A204.1 (cell line): Measurements from ENCODE around the gene BDH2.

ENCODE experiments used
- FAIRE-seq: peaks from 2 replicates; lab custom pipeline; 2012; peaks lifted over from hg19 to GRCh38; lab: Jason Lieb, UNC

BDH2 gene

DNA sequence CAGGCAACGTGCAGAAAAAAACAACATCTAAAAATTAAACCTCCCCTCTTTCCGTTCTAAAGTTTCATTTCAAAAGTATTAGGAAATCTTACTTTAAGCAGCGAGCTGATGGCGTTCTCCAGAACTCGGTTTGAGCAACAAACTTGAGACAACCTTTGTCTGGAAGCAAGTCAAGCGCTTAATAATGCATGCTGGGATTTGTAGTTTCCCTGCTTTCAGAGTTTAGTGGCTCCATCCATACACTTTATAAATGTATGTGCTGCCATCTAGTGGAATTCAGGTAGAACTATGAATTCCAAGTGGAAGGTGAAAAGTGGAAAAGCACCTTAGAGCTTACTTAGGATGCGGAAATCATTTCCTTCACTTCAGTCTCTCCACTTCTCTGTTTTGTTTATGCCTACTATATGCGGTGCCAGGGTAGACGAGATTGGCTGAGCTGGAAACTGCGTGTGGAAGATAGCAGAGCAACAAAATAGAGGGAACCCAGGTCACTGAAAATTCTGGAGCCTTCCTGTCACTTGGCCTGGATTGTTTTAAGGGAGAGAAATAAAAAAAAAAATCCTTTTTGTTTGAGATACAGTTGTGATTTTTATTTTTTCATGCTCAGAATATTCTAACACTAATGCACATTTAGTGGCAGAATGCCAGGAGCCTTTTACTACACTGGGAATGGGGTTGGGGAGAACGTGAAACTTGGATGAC, at the start of gene BDH2:
Gene BDH2, minus strand, starts transcription at position 144 of the 702 bp plus-strand sequence. CDS start 3,580 bp downstream, outside the sequence.
- FAIRE-seq = peak; percentile 98

DNA sequence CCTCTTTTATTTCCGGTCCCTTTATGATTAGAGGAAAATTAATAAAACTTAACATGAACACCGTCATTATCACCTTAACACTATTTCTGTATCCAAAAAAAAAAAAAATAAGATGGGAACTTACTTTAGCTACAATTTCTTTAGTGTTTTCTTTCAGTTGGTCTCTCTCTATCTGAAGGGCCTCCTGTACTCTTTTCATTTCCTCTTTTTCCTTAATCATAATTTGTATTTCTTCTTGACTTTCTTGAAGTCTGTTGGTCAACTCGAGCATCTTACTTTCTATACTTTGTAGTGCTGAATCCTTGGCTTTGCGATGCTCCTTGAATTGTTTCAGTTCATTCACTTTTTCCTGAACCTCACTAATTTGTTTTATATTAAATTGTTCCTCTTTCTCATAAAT, 45.3 kb upstream of the BDH2 start:
- FAIRE-seq = no peak

DNA sequence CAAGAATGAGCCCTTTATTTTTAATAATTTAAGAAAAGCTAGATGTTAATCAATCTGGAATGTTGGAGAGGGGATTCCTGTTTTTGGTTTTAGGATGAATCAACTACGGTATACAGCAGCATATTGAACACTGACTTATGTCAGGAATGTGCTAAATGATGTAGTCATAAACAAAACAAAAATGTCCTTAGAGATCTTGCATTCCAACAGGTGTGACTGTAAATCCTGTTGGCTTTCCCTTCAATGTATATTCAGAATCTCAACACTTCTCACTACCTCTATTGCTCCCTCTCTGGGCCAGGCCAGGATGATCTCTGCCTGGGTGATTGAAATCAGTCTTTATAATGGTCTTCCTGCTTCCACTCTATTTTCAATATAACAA, 37.8 kb upstream of the BDH2 start:
- no peak for FAIRE-seq

DNA sequence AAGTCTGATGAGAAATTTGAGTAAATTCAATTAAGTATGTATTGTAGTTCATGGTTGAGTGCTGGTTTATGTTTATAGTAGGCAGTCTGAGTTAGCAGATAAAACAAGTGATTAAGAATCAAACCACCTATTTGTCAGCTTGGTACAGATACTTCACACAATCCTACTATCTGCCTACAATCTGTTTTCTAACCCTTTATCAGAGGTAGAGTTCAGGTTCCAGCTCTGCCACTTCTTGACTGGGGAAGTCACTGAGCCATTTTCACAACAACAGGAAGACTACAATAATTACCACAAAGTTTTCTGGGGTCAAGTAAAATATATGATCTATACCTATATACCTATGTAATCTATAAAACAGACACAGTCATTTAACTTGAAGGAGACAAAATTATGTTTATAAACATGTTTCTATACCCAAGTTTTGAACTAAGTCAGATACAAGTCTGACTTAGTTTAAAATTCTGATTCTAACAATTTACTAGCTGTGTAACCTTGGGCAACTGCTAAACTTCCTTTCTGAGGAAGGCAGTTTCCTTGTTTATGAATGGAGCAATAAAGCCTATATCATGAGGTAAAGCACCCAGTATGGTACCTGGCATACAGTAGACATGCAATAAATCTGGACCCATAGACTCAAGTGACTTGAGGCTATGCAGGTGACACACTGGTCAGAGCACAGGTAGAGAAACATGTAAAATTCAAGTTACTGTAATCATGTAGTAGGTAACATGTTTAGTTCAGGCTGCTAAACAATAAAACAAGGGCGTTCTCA, 37.2 kb upstream of the BDH2 start:
- FAIRE-seq = no peak

DNA sequence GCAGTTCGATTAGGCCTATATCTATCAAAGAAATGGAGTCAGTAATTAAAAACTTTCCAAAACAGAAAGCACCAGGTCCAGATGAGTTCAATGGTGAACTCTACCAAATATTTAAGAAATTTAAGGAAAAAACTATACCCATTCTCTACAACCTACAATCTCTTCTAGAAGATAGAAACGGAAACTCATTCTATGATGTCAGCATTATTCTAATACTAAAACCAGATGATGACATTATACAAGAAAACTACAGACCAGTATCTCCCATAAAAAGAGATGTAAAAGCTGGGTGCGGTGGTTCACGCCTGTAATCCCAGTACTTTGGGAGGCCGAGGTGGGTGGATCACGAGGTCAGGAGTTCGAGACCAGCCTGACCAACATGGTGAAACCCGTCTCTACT, 29.5 kb upstream of the BDH2 start:
- FAIRE-seq = no peak

DNA sequence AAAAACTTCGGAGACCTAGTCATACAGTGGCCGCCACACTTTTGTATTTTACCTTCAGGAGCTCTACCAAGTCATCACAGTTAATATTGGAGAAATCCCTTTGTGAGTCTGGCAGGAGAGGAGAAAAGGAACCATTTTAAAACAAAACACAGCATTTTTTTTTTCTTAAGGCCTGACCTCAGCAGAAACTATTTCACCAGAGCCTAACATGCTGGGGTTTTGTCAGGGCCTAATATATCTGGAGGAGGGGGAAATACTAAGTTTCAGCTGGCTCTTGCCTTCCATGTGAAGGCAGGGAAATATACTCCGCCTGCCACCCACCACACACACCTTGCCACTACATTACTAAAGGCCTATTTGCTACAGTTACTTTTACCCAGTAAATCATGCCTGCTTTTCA, 26.5 kb upstream of the BDH2 start:
- FAIRE-seq = no peak

DNA sequence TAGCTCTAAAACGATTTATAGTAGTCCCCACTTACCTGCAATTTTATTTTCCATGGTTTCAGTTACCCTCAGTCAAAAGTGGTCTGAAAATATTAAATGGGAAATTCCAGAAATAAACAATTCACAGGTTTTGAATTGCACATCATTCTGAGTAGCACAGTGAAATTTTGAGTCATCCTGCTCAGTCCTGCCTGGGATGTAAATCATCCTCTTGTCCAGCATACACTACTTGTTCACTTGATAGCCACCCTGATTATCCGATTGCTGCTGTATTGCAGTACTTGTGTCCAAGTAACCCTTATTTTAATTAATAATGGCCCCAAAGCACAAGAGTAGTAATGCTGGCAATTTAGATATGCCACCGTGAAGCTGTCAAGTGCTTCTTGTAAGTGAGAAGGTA, 23.5 kb upstream of the BDH2 start:
- FAIRE-seq = no peak

DNA sequence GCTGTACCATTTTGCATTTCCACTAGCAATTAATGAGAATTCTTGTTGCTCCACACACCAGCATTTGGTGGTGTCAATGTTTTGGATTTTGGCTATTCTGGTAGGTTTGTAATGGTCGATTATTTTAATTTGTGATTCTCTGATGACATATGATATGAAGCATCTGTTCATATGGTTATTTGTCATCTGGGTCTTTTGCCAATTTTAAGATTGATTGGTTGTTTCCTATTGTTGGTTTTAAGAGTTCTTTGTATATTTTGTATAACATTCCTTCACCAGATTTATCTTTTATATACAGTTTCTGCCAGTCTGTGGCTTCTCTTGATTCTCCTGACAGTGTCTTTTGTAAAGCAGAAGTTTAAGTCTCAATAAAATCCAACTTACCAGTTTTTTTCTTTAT, 18.5 kb upstream of the BDH2 start:
- no peak for FAIRE-seq

DNA sequence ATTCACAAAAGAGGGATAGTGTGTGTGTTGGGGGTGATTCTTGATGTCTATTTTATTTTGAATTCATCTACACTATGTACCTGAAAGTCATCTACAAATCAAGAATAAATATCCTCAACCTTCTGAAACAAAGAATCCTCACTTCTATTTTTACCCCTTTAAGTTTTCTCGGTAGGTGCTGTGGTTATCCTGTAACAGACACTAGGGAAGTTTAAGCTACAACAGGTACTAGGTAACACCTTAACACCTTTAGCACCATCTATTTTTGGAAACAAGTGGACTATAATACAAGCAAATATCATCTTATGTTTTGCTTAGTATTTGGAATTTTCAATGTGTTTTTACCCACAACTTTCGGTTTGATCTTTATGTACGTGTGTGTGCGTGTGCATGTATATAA, 12.0 kb upstream of the BDH2 start:
- no peak for FAIRE-seq

DNA sequence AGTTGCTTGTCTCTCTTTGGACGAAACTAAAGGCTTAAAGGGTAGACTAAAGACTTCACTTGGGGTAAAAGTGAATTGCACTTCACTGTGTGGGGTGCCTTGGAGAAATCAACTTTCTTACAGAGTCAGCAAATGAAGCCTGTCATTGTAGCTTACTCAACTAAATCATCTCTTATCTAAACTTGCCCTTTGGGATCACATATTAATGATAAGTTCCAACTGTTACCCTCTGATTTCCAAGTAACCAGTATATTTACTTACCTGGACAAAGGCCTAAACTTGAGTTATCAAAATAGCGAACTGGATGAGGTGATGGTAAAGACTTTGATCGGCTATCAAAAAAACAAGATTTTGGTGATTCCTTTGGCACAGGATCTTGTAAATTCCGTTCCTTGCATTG, 8.9 kb upstream of the BDH2 start:
- no peak for FAIRE-seq

DNA sequence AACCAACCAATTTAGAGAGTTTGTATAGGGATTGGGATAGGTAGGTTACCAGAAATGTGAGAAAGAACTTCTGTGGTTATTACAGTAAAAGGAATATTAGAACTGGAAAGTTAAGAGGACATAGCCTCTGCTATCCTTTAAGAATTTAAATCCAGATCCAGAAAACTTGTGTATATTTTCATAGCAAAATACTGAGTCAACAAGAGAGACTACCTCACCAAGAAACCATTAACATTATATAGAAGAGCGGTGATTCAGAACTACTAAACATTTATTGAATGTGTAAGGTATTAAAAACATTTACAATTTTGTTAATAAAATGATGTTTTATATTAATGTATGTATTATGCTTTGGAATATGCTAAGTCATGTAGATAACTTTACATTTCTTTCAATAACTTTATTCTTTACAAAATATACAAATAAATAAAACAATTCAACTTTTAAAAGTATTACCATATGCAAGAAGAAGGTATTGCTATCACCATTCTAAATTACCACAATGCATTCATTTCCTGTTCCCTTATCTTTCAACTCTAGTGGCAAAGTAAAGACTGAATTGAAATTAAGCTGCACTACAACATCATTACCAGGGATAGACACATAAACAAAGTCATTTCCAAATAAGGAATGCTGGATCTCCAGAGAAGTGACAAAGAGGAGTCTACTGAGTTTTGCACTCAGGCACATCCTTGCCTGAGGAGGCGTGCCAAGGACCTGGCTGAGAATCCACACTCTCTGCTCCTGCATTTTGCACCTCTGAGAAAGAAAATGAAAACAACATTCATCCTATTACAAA, 6.1 kb upstream of the BDH2 start:
- peak; percentile 87 for FAIRE-seq

DNA sequence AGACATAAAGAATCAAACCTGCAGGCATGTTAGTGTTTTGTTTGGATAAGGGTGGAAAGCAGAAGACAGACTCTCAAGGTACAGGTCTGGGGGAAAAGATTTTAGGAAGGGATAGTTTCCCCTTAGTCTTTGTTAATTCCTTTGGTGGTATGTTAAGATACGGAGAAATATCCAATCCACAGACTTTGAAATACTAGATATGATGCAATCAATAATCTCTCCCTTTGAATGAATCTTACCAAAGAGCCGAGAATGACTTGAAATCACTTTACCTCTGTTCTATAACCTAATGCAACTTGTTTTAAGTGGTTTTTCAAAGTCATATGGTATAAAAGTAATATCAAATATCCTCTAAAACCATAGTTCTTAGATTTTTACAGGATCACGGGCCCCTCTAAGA, 5.3 kb upstream of the BDH2 start:
- no peak for FAIRE-seq

DNA sequence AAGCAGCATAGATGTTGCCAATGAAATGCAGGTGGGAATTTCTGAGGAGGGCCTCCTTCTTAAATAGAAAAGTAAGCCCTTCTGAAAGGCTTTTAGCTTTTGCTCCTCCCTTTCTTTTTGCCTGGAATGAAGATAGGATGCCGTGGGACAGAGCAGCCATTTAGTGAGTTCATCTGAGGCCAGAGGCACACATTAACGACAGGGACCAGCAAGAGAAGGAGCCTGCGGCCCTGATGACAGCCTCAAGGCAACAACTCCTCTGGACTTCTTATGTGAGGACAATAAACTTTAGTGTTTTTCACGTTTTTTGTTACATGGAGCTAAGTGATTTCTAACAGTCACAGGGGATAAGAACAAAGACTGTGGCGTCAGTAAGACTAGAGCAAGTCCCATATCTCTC, 1.1 kb upstream of the BDH2 start:
- no peak for FAIRE-seq

DNA sequence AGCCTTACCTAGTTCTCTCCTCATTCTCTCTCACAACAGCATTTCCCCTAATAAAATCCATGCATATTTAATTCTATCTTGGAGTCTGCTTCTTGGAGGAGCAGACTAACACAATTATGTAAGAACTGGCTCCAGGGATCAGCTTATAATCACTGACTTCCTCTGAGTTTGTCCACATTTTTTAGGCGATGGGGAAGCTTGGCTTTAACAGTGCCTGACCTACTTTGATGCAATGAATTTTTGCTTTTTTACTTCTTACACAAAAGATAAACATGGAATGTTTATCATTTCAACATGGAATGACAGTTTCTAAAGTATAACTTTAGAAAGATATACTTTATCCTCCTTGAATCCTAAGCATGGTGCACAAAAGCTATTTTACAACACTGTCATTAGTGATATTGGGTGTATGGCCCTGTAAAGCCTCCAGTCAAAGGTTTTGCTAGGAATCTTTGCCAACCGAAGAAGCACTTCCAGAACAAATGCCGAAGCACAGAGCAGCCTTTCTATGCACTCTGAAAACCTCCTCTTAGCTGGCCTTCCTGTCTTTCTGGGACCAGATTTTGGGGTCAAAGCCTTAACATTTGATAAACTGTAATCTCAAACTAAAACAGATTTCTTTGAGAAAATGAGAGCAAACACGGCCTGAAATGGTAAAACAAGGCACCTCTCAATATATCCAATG, 736 bp downstream of the BDH2 start:
- FAIRE-seq = no peak

DNA sequence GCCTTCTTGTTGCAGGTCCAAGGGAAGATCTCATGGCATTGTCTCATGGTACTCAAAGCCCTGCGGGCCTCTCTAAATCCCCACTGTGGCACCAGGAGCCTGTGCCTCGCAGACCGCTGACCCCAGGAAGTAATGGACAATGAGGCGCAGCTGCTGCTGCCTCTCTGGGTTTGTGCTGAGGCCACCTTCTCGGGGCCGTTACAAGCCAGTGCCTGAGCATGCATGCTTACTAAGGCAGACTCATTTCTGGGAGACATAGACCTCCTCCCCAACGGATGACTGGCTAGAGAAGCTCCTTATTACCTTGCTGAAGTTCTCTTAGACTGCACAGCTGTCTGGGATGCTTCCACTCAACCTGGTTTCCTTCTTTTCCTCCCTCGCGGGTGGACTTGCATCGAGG, 1.3 kb downstream of the BDH2 start:
- FAIRE-seq = no peak

DNA sequence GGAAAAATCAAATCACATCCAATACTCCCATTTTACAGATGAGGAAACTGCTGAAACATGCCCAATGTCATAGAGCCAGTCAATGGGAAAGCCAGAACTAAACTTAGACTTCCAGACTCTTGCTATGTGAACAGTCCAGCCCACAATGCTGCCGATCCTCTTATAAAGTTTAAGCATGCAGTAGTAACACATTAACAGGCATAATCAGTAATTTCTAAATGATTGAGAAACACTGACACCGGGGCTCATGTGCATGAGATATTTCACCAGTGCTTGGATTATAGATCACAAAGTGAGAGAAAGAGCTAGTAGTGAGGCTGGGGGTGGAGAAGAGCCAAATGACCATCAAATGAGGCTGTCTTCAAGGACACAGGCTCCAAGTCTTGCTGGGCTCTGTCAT, 2.5 kb downstream of the BDH2 start:
- FAIRE-seq = no peak

DNA sequence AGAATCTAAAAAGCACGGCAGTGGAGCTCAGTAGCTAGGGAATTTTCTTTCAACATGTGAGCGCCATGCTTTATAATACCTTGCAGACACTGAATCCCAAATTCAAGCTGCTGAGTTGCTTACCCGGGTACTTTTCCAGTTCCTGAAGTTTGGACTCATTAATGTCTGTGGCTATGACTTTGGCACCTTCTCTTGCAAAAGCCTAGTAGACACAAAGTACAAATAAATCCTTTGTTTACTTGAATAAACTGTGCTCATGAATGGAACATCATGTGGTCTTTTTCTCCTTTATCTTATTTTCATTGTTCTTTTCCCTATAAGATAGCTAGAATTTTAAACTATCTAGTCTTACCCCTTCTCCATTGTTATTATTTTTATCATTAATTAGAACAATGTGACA, 4.6 kb downstream of the BDH2 start:
- no peak for FAIRE-seq

DNA sequence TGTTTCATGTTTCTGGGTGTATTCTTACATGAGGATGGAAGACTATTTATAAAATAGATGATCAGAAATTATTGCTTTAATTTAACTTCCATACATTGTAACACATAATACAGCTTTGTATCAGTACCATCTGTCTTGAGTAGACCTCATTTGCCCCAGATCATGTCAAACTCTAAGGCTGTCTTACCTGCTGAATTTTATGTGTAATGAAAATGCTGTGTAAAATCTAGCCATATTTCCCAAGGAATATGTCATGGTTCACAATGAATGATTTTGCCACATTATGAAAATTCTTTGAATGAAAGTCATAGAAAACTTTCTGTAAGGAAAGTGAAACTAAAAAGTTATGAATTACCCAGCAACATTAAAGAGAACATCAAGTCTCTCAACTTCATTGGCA, 7.4 kb downstream of the BDH2 start:
- FAIRE-seq = peak; percentile 77

DNA sequence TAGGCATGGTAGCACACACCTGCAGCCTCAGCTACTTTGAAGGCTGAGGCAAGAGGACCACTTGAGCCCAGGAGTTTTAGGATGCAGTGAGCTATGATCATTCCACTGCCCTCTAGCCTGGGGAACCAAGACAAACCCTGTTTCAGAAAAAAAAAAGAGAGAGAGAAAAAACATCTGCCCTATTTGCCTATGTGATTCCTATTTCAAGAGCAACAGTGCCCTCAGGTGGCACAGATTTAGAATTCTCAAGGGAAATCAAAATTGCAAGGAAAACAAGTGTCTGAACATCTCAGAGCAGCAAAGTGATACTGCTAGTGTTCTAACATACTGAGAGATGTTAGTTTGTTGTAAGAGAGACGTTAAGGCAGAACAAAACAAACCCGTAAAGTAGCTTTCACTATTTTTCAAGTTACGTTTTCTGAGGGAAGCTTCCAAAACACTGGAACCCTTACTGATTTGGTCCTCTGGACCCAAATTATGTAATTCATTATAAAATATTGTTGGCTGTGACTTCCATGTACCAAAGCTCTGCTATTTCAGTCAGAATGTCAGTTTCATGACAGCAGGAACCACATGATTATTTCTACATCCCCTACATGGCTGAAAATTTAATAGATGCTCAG, 7.9 kb downstream of the BDH2 start:
- peak; percentile 98 for FAIRE-seq

DNA sequence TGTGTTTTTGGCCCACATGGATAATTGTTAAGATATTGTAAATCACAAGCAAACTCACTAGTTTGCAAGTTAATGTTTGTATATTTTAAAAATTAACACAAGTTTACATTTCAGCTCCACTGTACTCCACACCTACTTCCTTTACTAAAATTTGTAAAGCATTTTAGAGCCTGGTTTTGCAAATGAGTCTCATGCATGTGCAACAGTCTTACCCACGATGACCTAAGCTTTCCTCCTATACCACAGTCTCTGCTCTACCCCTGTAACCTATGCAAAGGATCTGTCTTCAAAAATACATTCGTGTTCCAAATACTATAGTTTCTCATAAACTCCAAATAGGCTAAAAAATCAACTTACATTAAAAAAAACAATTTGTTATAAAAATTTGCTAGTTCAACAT, 10.2 kb downstream of the BDH2 start:
- no peak for FAIRE-seq

DNA sequence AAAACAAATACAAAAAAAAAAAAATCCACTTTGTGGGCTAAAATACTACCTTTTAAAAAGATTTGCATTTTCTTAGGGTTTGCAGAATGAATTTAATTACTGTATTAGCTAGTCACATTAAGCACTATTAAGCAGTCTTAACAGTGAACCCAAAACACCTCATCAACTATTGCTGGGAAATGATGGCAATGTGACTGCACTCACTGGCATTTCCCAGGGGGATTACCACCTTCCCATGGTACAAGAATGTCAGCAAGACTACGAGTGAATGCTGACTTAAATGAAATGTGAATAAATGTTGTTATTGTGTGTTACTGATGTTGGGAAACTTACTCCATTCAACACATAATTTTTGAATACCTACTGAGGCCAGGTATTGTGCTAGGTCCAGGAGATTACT, 13.1 kb downstream of the BDH2 start:
- FAIRE-seq = no peak

DNA sequence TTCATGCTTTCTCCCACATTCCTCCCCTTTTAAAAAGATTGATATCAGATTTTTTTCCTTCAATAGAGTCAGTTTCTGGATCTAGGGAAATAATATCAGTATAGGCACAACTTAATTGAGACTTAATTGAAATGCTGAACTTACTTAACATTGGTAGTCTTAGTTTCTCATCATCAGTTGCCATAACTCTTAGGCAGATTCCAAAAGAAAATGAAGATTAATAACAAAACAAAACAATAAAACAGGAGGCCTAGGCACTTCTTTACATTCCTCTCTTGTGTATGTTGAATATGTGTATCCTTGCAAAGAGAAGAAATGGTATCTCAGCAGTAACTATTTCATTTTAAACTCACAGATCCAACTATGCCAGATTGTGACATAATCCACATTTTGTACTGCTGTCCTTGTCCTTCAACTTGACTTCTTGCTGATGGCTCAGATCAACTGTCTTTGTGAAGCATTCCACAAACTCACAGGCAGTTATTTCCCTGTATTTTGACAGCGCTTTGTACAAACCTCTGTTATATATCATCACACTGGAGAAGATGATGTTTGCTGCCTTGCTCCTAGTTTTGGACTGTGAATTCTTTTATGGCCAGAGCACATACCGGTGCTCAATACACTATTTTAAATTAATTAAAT, 14.0 kb downstream of the BDH2 start:
- no peak for FAIRE-seq
